GM19238 (cell line): Measurements from ENCODE around the gene CRYBG2.
"Not testable (repeated sequence)": the region's sequence is repeated elsewhere in the genome, so short reads cannot be mapped to it uniquely, and the experiment has no call there.

Source experiments
- DNase-seq: peaks from one replicate; pipeline ENCODE4 v3.0.0; 2011; ENCODE audit warnings: low spot score; ENCODE audit not compliant: insufficient read length

Gene CRYBG2, protein sequence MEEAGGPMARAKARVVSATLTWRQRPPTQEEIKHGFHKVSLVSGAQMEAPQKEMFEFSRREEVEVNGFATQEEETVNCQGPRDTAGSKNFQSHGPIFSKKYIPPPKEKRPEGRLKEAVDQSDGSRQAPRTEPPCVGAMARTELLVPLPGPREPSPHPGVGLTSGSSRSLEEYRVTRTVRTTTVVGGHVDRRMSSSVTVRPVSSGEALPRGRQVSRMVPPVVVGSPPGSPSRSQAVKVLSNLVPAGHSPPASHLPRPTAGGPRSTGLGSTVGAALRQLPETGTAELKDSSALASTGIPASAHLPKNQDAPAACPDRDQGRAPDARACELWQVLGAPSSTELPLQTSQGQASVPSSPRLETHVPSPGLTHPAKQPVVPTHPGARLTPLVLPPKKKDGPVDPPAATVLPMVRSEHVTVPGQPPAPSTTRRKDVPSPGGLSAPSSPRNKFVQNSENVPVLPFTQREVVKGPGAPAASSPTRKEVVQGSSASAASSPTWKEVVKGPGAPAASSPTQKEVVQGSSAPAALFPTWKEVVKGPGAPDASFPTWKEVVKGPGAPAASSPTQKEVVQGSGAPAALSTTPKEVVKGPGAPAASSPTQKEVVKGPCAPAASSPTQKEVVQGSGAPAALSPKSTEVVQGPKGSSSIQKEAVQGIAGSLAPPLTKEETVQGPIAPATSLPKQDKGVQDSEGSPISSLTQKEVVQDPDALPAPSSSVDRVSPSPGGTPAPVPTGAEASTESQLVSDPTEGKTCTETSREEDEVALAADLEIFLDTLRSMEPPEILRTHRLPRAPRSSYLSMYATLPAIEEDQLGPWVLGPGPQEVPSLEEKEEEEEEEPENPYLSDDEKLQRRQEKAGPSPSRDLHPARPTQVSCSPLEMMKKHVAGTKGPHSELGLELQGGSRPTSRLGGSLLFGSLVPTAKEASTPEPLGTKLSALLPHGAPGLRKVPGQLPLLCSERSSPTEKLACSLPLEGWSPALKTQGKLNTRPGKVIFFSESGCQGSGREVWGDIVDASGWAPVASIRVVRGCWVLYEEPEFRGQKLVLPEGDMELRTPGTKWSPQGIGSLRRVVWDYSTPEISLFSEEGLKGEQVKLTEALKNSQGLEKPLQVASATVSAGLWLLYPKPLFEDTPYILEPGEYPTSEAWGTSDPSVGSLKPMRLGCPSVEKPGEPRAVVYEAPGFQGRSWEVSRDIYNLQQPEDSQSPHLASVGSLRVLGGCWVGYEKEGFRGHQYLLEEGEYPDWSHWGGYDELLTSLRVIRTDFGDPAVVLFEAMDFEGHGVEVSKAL (N-terminal part only)

DNA sequence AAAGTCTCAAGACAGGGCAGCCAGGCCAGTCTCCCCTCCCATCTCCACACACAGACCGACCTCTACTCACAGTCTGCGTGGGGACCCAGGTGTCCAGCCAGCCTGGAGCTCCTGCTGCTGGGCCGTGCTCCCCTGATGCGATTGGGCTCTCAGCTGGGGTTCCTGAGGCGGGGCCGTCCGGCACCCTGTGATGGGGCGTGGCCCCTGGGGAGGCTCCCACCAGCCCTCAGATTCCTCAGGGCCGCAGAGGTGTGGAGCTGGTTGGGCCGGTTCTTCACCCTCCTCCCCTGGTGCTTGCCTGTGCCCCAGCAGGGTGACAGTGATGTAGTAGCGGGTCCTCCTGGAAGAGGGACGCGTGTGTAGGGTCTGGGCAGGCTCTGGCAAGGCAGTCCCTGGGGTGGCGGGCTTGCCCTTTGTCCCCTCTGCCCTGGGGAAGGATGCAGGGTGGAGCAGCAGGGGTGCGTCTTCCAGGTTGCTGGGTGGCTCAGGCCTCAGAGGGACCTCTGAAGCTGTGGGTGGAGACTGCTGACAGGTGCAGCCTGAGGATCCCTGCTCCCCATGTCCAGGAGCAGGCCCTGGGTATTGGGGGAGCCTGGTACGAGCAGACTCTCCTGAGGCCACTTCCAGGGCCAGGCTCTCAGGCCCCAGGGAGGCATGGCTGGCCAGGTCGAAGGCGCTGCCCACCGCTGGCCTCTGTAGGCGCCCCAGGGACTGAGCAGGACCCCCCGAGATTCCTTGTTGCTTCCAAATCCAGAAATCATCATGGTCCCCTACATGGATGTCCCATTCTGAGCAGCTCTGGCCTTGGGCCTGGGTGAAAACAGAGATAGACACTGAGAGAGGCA, at the start of gene CRYBG2:
CRYBG2 (minus strand) TSS at position 155 of the 845 bp plus-strand sequence. CDS start 7,473 bp downstream, outside the sequence.
- DNase-seq = no peak

DNA sequence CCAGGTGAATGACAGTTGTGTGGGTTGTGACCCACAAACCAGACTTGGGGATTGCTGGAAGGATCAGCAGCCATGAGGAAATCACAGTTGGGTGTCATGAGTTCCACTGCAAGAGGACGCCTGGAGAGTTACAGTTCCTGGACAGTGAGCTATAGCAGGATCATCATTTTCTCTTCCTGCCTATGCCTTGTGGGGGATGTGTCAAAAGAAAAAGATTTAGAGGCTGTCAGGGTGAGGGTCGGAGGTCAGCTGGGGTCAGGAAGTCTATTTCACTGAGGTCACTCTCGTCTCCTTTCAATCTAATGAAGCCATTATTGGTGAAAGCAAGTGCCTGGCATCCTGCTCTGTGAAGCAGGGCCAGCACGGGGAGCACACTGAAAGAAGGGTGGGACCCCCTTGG, 49.7 kb upstream of the CRYBG2 start:
- no peak for DNase-seq

DNA sequence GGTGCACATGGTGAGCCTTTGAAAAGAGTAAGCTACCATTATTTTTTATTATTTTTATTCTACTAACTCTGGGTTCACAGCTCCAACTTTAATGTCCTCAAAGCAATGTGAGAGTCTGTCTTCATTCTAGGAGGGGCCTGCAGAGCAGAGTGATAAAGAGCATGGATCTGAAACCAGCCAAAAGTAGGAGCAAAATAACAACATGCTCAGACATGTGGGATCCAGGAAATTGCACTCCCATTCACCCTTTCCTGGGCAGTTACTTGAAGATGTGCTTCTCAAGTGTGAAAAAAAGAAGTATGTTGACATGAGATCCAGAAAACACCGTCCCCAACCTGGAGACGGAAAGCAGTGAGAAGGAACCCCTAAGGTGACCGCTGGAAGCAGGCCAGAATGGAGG, 48.0 kb upstream of the CRYBG2 start:
- DNase-seq = no peak

DNA sequence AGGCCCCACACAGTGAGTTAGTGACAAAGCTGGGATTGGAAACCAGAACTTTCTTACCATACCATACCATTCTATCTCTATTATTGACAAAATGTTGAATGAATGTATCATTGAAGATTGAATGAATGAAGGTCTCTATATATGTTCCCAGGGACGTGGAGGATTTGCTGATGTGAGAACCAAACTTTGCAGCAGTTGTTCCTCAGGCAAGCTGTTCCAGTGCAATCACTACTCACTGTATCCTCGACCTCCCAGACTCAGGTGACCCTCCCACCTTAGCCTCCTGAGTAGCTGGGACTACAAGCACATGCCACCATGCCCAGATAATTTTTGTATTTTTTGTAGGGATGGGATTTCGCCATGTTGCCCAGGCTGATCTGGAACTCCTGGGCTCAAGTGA, 45.1 kb upstream of the CRYBG2 start:
- no peak for DNase-seq

DNA sequence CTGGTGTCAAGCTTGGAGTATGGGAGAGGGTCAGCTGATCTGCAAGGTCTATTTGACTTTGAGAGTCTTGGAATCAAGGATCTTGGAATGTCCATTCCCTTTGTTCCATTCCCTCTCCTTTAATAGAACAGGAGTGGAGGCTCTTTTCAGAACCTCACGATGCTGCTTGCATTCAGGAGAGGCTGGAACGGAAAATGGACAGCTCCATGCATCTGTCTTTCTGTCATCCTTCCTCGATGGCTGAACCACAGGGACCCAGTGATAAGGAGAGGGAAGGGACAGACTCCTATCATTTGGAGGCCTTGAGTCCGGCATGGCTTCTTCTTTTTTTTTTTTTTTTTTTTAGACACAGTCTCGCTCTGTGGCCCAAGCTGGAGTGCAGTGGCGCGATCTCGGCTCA, 41.8 kb upstream of the CRYBG2 start:
- DNase-seq = no peak

DNA sequence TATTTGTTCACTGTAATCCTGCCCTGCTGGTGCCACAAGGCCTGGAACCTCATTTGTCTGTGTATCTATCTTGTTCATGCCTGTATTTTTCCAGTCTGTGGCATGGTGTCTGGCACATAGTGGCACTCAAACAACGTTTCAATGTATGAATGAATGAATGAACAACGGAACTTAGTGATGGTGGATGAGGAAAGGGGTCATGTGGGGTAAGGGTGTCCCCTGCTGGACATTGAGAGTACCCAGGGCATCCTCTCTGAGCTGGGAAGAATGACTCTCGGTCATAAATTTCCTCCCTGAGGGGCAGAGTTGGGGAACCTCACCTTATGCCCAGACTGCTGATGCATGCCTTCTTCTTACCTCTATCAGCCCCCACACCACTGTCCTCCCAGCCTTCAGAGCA, 37.5 kb upstream of the CRYBG2 start:
- no peak for DNase-seq

DNA sequence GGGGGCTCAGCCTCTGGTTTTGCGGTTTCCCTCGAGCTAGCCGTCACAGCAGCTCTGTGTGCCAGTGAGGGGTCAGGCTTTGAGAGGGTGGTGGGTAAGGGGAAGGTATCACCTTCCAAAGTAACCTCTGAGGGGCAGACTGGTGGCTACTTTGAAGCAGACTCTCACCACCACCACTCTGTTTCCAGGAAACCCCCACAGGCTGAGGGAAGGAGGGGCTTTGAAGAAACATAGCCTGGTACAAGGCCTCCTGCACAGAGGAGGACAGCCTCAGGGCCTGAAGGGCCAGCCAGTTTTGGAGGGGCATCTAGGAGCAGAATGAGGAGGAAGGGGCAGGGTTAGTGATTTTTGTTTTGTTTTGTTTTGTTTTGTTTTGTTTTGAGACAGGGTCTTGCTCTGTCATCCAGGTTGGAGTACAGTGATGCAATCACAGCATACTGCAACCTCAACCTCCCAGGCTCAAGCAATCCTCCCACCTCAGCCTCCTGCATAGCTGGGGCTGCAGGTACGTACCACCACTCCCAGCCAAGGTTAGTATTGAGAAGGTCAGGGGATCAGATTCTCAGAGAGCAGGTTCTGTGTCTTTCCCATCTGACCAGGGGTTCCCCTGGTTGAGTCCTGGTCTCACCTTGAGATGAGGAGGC, 35.8 kb upstream of the CRYBG2 start:
- no peak for DNase-seq

DNA sequence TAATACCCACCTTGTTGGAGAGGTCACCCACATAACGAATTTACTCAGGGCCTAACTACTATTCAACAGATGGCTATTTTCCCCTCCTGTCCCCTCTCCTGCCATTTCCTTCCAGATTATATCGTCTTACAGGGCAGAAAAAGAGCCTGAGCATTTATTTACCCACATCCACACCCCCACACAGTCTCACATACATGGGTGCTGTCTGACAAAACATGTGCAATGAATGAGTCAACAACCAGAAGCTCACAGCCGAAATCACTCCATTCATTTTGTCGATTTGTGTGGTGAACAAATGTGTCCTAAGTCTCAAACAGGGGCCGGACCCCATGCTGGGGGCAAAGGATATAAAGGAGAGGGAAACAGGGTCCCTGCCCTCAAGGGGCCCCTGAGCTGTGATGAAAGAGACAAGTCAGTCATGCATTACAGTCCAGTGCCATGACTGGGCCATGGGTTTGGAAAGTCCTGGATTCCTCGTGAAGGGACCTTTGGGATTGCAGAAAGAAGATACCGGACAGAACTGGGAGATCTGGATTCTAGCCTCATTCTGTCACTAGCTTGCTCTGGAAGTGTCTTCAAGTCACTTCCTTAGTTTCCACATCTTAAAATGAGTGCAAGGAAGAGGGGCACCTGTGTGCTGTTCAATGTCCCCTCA, 35.0 kb upstream of the CRYBG2 start:
- DNase-seq = no peak

DNA sequence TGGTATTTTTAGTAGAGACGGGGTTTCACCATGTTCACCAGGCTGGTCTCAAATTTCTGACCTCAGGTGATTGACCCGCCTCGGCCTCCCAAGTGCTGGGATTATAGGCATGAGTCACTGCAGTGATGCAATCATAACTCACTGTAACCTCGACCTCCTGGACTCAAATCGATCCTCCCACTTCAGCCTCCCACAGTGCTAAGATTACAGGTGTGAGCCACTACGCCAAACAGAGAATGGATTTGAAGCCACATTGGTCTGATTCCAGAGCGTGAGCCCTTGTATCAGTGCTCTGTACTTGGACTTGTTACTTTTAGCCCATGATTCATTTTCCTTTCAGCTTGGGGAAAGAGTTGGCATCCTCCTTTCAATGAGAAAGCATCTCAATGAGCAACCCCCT, 33.5 kb upstream of the CRYBG2 start:
- no peak for DNase-seq

DNA sequence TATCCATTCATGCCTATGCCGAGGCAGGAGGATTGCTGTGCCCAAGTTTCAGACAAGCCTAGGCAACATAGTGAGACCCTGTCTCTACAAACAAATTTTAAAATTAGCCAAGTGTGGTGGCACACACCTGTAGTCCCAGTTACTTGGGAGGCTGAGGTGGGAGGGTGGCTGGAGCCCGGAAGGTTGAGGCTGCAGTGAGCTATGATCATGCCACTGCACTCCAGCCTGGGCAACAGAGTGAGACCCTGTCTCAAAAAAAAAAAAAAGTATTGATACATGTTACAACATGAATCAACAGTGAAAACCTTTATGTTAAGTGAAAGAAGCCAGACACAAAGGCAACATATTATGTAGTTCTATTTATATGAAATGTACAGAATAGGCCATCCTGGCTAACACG, 31.1 kb upstream of the CRYBG2 start:
- not testable (repeated sequence) for DNase-seq

DNA sequence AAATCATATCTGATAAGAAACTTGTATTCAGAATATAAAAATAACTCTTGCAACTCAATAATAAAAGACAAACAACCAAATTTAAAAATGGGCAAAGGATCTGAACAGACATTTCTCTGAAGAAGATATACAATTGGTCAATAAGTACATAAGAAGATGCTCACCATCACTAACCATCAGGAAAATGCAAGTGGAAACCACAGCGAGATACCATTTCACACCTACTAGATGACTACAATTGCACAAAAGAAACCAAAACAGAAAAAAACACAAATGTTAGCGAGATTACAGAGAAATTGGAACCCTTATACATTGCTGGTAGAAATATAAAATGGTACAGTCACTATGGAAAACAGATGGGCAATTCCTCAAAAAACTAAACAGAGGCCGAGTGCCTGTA, 30.1 kb upstream of the CRYBG2 start:
- DNase-seq = no peak

DNA sequence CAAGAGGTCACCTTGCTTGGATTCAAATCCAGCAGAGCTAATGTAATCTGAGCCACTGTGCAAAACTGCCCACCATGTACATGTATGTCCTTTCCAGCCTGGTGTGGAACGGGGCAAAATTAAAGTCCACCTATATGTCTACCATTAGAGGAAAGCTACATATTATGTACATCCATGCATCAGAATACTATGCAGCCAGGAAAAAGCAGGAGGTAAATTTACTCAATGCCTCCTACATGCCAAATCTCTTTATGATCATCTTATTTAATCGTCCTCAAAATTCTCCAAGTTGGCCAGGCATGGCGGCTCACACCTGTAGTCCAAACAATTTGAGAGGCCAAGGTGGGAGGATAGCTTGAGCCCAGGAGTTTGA, 24.9 kb upstream of the CRYBG2 start:
- no peak for DNase-seq

DNA sequence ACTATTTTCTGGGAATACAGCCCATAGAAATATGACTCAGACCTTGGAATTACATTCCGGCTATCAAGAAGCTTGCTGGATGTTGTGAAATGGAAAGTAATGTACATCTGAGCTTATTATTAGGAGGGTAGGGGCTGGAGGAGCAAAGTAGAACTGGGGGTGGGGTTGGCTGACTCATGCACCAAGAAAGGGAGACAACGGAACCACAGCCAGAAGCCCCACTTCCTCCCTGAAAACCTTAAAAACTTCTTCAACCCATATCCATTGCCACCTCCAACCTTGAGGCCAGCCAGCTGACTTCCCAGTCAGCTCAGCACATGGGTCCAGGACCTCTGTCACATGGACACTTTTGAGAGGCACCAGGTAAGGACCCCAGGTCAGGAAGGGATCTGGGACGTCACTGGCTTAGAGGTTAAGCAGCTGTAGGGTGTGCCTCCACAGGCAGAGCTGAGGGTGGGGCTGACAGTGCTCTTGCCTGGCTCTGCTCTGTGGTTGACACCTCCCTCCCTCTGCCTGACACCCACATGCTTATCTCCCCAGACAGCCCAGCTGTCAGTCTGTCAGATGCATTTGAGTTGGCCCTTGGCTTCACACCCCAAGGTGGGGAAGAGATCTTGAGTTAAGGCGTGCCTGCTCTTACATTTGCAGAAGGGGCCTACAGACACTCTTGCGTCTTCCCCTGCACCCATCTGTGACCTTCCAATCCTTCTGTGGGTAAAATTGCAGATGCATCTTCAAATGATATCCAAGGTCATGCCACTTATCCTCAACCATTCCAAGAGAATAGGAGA, 24.4 kb upstream of the CRYBG2 start:
- peak; percentile 46 for DNase-seq

DNA sequence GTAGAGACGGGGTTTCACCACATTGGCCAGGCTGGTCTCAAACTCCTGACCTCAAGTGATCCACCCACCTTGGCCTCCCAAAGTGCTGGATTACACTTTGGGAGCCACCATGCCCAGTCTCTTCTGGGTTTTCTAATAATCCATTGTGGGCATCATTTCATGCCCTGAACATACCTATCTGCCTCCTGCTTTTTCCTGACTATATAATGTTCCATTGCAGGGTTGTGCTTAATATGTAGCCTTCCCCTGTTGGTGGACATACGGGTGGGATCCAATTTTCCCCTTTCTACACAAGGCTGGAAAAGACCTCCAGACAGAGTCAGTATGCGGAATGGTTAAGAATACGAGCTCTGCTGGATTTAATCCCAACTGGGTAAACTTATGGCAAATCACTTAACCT, 22.1 kb upstream of the CRYBG2 start:
- DNase-seq = no peak

DNA sequence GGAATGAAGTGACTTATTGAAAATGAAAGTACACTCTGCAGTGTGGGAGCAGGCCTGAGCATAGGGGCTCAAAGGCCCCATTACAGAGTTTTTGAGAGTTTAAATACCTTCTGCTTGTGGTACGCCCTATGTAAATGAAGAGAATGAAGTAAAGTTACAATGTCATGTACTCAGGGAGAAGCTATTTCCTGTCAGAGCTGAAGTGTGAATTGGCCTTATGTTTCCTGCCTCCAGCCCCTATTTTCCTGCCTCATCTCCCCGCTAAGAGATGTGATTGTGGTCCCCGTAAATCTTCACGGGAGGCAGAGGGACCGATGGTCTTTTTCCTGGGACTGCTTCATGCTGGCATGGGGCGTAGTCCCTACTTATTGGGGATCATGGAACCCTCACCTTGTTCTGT, 21.2 kb upstream of the CRYBG2 start:
- no peak for DNase-seq

DNA sequence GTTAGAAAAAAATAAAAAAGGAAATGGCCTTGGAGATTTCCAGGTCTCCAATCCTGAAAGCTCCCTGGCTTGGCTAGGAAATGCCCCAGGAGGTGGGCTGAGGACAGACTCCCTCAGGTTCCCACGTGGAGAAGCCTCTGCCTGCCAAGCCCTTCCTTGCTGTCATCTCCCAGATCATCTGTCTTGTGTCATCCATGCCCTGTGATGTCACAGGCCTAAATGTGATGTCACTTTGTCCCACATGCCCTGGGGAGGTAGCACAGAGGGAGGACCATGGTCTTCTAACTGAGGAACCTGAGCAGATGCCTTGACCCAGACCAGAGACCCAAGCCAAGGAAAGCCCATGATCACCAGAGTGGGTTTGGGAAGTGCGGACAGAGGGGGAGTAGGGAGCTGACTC, 20.4 kb upstream of the CRYBG2 start:
- DNase-seq = not testable (repeated sequence)

DNA sequence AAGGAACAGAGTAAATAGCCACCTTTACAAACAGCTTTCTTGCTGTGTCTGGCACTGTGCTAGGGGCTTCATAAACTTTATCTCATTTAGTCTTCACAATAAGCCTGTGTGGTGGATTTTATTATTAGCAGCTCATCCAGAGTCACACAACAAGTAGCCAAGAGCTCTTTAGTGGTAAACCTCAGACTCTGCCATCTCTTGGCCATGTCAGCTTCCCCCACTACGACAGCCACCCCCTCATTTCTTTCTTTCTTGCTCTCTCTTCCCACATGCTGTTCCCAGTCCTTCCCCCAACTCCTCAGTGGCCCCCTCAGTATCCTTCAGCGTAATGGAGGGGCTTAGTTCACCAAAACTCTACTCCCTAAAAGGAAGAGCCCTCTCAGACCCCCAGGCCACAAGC, 19.9 kb upstream of the CRYBG2 start:
- DNase-seq = no peak

DNA sequence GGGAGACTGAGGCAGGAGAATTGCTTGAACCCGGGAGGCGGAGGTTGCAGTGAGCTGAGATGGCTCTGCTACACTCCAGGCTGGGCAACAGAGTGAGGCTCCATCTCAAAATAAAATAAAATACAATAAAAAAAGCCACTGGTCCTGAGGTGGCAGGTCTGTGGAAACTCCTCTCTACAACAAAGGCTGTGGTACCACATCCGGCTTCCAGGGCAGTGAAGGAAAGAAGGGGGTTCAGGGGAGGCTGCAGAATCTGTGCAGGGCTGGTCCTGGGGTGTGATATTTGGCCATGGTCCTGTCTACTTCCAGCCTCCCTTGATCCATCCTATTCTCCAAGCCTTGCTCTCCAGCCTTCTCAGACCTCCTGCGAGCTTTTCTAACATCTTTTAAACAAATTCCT, 19.4 kb upstream of the CRYBG2 start:
- no peak for DNase-seq

DNA sequence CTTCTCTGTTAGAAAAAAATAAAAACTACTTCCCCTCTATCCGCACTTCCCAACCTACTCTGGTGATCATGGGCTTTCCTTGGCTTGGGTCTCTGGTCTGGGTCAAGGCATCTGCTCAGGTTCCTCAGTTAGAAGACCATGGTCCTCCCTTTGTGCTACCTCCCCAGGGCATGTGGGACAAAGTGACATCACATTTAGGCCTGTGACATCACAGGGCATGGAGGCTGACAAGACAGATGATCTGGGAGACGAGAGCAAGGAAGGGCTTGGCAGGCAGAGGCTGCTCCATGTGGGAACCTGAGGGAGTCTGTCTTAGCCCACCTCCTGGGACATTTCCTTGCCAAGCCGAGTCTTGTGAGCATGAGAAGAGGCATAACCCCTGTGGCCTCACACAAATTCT, 18.7 kb upstream of the CRYBG2 start, which contains the start of gene ZNF683:
ZNF683 (minus strand) TSS at position 140 of the 400 bp plus-strand sequence. CDS start 4,179 bp downstream, outside the sequence.
- DNase-seq = not testable (repeated sequence)
